GM23248 (cell line): ENCODE results near the gene DRC1.

ENCODE experiments used
- EZH2 ChIP-seq: fragments of 200-600 bp; sonication (generic); IDR thresholded peaks from 2 replicates; pipeline ENCODE4 v1.6.1; 2018; ENCODE audit warnings: antibody characterized with exemption, mild to moderate bottlenecking; ENCODE audit not compliant: insufficient read depth, poor library complexity, severe bottlenecking
- EZH2phosphoT487 ChIP-seq: fragments of 200-600 bp; sonication (generic); IDR thresholded peaks from 2 replicates; pipeline ENCODE4 v1.6.1; 2018; ENCODE audit warnings: antibody characterized with exemption, moderate library complexity, mild to moderate bottlenecking, low read depth; ENCODE audit not compliant: insufficient read depth

DNA sequence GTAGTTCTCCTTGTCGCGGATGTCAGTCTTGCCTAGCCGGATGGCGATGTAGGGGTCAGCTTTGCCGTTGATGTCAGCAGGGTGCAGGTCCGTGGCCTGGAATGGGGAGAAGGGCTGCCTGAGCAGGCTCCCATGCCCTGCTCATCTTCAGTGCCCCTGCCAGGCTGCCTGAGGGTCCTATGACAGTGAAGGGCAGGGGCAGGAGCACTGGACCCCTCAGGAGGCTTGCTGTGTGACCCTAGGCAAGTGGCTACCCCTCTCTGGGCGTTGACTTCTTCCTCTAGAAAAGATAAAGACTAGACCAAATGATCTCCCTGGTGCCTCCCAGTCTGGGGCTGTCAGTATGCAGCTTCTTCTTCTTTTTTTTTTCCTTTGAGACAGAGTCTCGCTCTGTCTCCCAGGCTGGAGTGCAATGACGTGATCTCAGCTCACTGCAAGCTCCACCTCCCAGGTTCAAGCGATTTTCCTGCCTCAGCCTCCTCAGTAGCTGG lies 64.3 kb downstream of the DRC1 start:
- TF ChIP-seq EZH2 (no peak), EZH2phosphoT487 (no peak)
